Measurements from ENCODE around the gene MAST4.

Gene MAST4

DNA sequence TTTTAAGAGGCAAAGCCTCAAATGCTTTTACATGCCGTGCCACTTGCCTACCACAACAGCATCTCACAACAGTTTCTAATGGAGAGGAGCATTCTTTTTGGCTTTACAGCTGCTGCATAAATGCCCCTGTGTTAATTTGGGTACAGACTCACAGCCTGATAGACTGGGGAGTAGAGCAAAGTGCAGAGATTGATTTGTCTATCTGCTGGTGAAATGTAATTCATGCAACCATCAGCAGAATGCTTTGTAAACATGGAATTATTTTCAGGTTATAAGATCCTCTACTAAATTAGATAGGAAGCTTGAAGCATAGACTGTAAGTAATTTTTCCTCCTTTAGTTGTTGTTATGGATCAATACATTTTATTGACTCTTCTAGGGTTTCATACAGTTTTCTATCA, 430.1 kb downstream of the MAST4 start:
- TF ChIP-seq POLR2AphosphoS5 (IDR thresholded peaks at IDR 0.05; ENCODE audit: borderline replicate concordance, low read depth, low read length) = no peak
- TF ChIP-seq EZH2 (IDR thresholded peaks at IDR 0.05) = no peak
- no peak overlapping the region for H3K9ac ChIP-seq (ENCODE audit: insufficient read length)
- no peaks in the 10 kb centered on the region for H3K9me3 ChIP-seq (ENCODE audit: low read depth, low read length)

DNA sequence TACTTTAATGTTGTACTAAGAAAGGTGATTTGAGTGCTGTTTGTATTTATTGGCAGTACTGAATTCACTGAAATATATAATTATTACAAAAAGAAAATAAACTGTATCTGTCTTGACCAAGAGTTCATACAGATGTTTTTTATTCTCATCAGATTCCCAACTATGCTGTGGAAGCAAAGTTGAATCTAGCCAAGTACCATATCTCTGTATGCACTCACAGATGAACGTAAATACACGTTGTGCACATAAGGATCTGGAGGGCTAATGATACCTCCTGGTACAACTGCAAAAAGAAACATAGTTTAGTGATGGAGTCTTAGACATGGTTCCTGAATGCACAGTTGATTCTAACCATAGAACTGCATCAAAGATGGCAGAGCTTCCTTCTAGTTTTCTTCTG, 431.0 kb downstream of the MAST4 start:
- DNase-seq (ENCODE audit: low read depth, low spot score) = no peak
- no peak overlapping the region for H3K27ac ChIP-seq
- no peaks in the 10 kb centered on the region for H3K36me3 ChIP-seq (ENCODE audit: insufficient read depth, low read length)
- H3K4me3 ChIP-seq = no peak overlapping the region
- H3K9ac ChIP-seq (ENCODE audit: insufficient read length) = no peak overlapping the region
- TF ChIP-seq FOXP2 (optimal IDR thresholded peaks at IDR 0.05; ENCODE audit: control extremely low read depth, extremely low read length, insufficient read depth) (no peak), POLR2AphosphoS5 (IDR thresholded peaks at IDR 0.05; ENCODE audit: borderline replicate concordance, low read depth, low read length) (no peak), EZH2 (IDR thresholded peaks at IDR 0.05) (no peak)
- H3K9me3 ChIP-seq (ENCODE audit: low read depth, low read length) = no peaks in the 10 kb centered on the region

More for the DNA sequence above, 430.1 kb downstream of the MAST4 start:
- no peak for DNase-seq (ENCODE audit: low read depth, low spot score)
- H3K27ac ChIP-seq = no peak overlapping the region
- no peak overlapping the region for H3K4me3 ChIP-seq
- no peaks in the 10 kb centered on the region for H3K36me3 ChIP-seq (ENCODE audit: insufficient read depth, low read length)

- TF ChIP-seq EZH2 (IDR thresholded peaks at IDR 0.05) (no peak), POLR2AphosphoS5 (IDR thresholded peaks at IDR 0.05; ENCODE audit: borderline replicate concordance, low read depth, low read length) (no peak), FOXP2 (optimal IDR thresholded peaks at IDR 0.05; ENCODE audit: control extremely low read depth, extremely low read length, insufficient read depth) (no peak)
- Histone ChIP-seq H3K4me3 (no peak overlapping the region), H3K27ac (no peak overlapping the region), H3K9ac (ENCODE audit: insufficient read length) (no peak overlapping the region), H3K36me3 (ENCODE audit: insufficient read depth, low read length) (no peaks in the 10 kb centered on the region), H3K9me3 (ENCODE audit: low read depth, low read length) (no peaks in the 10 kb centered on the region)
- DNase-seq (ENCODE audit: low read depth, low spot score) = no peak
These were observed 432.2 kb downstream of the MAST4 start for GRCh38 chr5:67028371-67028770.

GRCh38 chr5:67028941-67029340, 432.7 kb downstream of the MAST4 start:
- Histone ChIP-seq H3K27ac (no peak overlapping the region), H3K9ac (ENCODE audit: insufficient read length) (no peak overlapping the region), H3K4me3 (no peak overlapping the region), H3K36me3 (ENCODE audit: insufficient read depth, low read length) (no peaks in the 10 kb centered on the region), H3K9me3 (ENCODE audit: low read depth, low read length) (no peaks in the 10 kb centered on the region)
- no peak for TF ChIP-seq EZH2 (IDR thresholded peaks at IDR 0.05)
- no peak for TF ChIP-seq FOXP2 (optimal IDR thresholded peaks at IDR 0.05; ENCODE audit: control extremely low read depth, extremely low read length, insufficient read depth)
- TF ChIP-seq POLR2AphosphoS5 (IDR thresholded peaks at IDR 0.05; ENCODE audit: borderline replicate concordance, low read depth, low read length) = no peak
- no peak for DNase-seq (ENCODE audit: low read depth, low spot score)

GRCh38 chr5:67029481-67029880, 433.3 kb downstream of the MAST4 start:
- TF ChIP-seq EZH2 (IDR thresholded peaks at IDR 0.05) (no peak), FOXP2 (optimal IDR thresholded peaks at IDR 0.05; ENCODE audit: control extremely low read depth, extremely low read length, insufficient read depth) (no peak), POLR2AphosphoS5 (IDR thresholded peaks at IDR 0.05; ENCODE audit: borderline replicate concordance, low read depth, low read length) (no peak)
- Histone ChIP-seq H3K27ac (no peak overlapping the region), H3K9me3 (ENCODE audit: low read depth, low read length) (no peaks in the 10 kb centered on the region), H3K9ac (ENCODE audit: insufficient read length) (no peak overlapping the region), H3K4me3 (no peak overlapping the region), H3K36me3 (ENCODE audit: insufficient read depth, low read length) (no peaks in the 10 kb centered on the region)
- no peak for DNase-seq (ENCODE audit: low read depth, low spot score)

GRCh38 chr5:67030289-67031056, 434.3 kb downstream of the MAST4 start:
- Histone ChIP-seq H3K36me3 (ENCODE audit: insufficient read depth, low read length) (no peaks in the 10 kb centered on the region), H3K9ac (ENCODE audit: insufficient read length) (no peak overlapping the region), H3K4me3 (no peak overlapping the region), H3K27ac (no peak overlapping the region), H3K9me3 (ENCODE audit: low read depth, low read length) (no peaks in the 10 kb centered on the region)
- DNase-seq (ENCODE audit: low read depth, low spot score) = no peak
- TF ChIP-seq POLR2AphosphoS5 (IDR thresholded peaks at IDR 0.05; ENCODE audit: borderline replicate concordance, low read depth, low read length) (no peak), EZH2 (IDR thresholded peaks at IDR 0.05) (no peak), FOXP2 (optimal IDR thresholded peaks at IDR 0.05; ENCODE audit: control extremely low read depth, extremely low read length, insufficient read depth) (no peak)

DNA sequence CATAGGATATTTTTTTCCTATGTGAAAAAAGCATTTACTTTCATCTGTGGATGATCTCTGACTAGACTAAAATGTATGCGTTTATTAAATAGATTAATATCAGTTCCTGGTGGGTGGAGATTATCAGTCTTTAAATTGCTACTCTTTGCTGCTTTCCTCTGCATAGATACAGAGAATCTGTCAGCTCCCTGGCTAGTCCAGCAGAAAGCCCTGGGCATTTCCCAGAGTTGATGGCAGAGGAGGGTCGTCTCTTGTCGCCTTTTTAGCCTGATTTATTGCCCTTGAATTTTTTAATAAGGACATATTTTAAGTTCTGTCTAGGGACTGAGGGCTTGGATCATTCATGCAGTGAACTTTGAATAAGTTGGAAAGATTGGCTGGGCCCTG, 434.9 kb downstream of the MAST4 start:
- Histone ChIP-seq H3K9ac (ENCODE audit: insufficient read length) (no peak overlapping the region), H3K27ac (no peak overlapping the region), H3K4me3 (no peak overlapping the region), H3K9me3 (ENCODE audit: low read depth, low read length) (no peaks in the 10 kb centered on the region), H3K36me3 (ENCODE audit: insufficient read depth, low read length) (no peaks in the 10 kb centered on the region)
- no peak for DNase-seq (ENCODE audit: low read depth, low spot score)
- TF ChIP-seq FOXP2 (optimal IDR thresholded peaks at IDR 0.05; ENCODE audit: control extremely low read depth, extremely low read length, insufficient read depth) = no peak

GRCh38 chr5:67031692-67032091, 435.5 kb downstream of the MAST4 start:
- Histone ChIP-seq H3K9ac (ENCODE audit: insufficient read length) (no peak overlapping the region), H3K36me3 (ENCODE audit: insufficient read depth, low read length) (no peaks in the 10 kb centered on the region), H3K9me3 (ENCODE audit: low read depth, low read length) (no peaks in the 10 kb centered on the region), H3K27ac (no peak overlapping the region), H3K4me3 (no peak overlapping the region)
- no peak for DNase-seq (ENCODE audit: low read depth, low spot score)
- TF ChIP-seq POLR2AphosphoS5 (IDR thresholded peaks at IDR 0.05; ENCODE audit: borderline replicate concordance, low read depth, low read length) = no peak
- TF ChIP-seq FOXP2 (optimal IDR thresholded peaks at IDR 0.05; ENCODE audit: control extremely low read depth, extremely low read length, insufficient read depth) = no peak
- TF ChIP-seq EZH2 (IDR thresholded peaks at IDR 0.05) = no peak

Data from SK-N-MC (cell line).